ENCODE measurements around the gene ADGRD1.

The ADGRD1 gene

GRCh38 chr12:131049002-131049401, 95.3 kb downstream of the ADGRD1 start:
- TF ChIP-seq REST (IDR thresholded peaks at IDR 0.05; ENCODE audit: insufficient read depth in 1 of 2, low read depth in 2 of 2, low read length in 2 of 2) (no peak), POLR2AphosphoS5 (IDR thresholded peaks at IDR 0.05; ENCODE audit: low read depth, low read length) (no peak), FOXP2 (optimal IDR thresholded peaks at IDR 0.05; ENCODE audit: borderline replicate concordance, extremely low read depth, extremely low read length, insufficient read depth) (no peak), SIN3A (IDR thresholded peaks at IDR 0.05; ENCODE audit: borderline replicate concordance, insufficient read depth, low read length) (no peak), TAF1 (IDR thresholded peaks at IDR 0.05; ENCODE audit: borderline replicate concordance, insufficient read depth, low read length) (no peak)

GRCh38 chr12:131049549-131050339, 96.0 kb downstream of the ADGRD1 start:
- no peak for TF ChIP-seq REST (IDR thresholded peaks at IDR 0.05; ENCODE audit: insufficient read depth in 1 of 2, low read depth in 2 of 2, low read length in 2 of 2)
- no peak for TF ChIP-seq FOXP2 (optimal IDR thresholded peaks at IDR 0.05; ENCODE audit: borderline replicate concordance, extremely low read depth, extremely low read length, insufficient read depth)
- TF ChIP-seq POLR2AphosphoS5 (IDR thresholded peaks at IDR 0.05; ENCODE audit: low read depth, low read length), result no peak
- no peak for TF ChIP-seq TAF1 (IDR thresholded peaks at IDR 0.05; ENCODE audit: borderline replicate concordance, insufficient read depth, low read length)
- TF ChIP-seq SIN3A (IDR thresholded peaks at IDR 0.05; ENCODE audit: borderline replicate concordance, insufficient read depth, low read length), result no peak

- no peak for TF ChIP-seq FOXP2 (optimal IDR thresholded peaks at IDR 0.05; ENCODE audit: borderline replicate concordance, extremely low read depth, extremely low read length, insufficient read depth)
- TF ChIP-seq SIN3A (IDR thresholded peaks at IDR 0.05; ENCODE audit: borderline replicate concordance, insufficient read depth, low read length), result no peak
- no peak for TF ChIP-seq POLR2AphosphoS5 (IDR thresholded peaks at IDR 0.05; ENCODE audit: low read depth, low read length)
- TF ChIP-seq TAF1 (IDR thresholded peaks at IDR 0.05; ENCODE audit: borderline replicate concordance, insufficient read depth, low read length), result no peak
Observed at GRCh38 chr12:131050463-131051154, 96.9 kb downstream of the ADGRD1 start.

- TF ChIP-seq FOXP2 (optimal IDR thresholded peaks at IDR 0.05; ENCODE audit: borderline replicate concordance, extremely low read depth, extremely low read length, insufficient read depth) (no peak), POLR2AphosphoS5 (IDR thresholded peaks at IDR 0.05; ENCODE audit: low read depth, low read length) (no peak), SIN3A (IDR thresholded peaks at IDR 0.05; ENCODE audit: borderline replicate concordance, insufficient read depth, low read length) (no peak), REST (IDR thresholded peaks at IDR 0.05; ENCODE audit: insufficient read depth in 1 of 2, low read depth in 2 of 2, low read length in 2 of 2) (no peak), TAF1 (IDR thresholded peaks at IDR 0.05; ENCODE audit: borderline replicate concordance, insufficient read depth, low read length) (no peak)
Observed at GRCh38 chr12:131051155-131051473, 97.4 kb downstream of the ADGRD1 start.

- TF ChIP-seq FOXP2 (optimal IDR thresholded peaks at IDR 0.05; ENCODE audit: borderline replicate concordance, extremely low read depth, extremely low read length, insufficient read depth), result no peak
- no peak for TF ChIP-seq POLR2AphosphoS5 (IDR thresholded peaks at IDR 0.05; ENCODE audit: low read depth, low read length)
- no peak for TF ChIP-seq REST (IDR thresholded peaks at IDR 0.05; ENCODE audit: insufficient read depth in 1 of 2, low read depth in 2 of 2, low read length in 2 of 2)
- TF ChIP-seq SIN3A (IDR thresholded peaks at IDR 0.05; ENCODE audit: borderline replicate concordance, insufficient read depth, low read length), result no peak
- TF ChIP-seq TAF1 (IDR thresholded peaks at IDR 0.05; ENCODE audit: borderline replicate concordance, insufficient read depth, low read length), result no peak
Observed at GRCh38 chr12:131052063-131052781, 98.5 kb downstream of the ADGRD1 start.

Data from PFSK-1 (cell line).